Lower lobe of right lung (tissue), 2 donors: Measurements from ENCODE around the gene BPIFB6. TPM values are rescaled to one million over a fixed set of nuclear protein-coding genes. Genes with fewer than 3 reads are reported as not detected.

Source experiments
- ATAC-seq, 2 donors: fragments of 200-7000 bp; cut with Tn5 transposase; one replicate each; pipeline ENCODE4 v1.9.1; 2020 to 2022; ENCODE audit warnings: mild to moderate bottlenecking in 2 of 2, moderate library complexity in 2 of 2
- DNase-seq: peaks from one replicate; pipeline ENCODE4 v3.0.0-alpha.2; 2020
- H3K27ac ChIP-seq: fragments of 200-600 bp; one replicate; pipeline ENCODE4 v1.8.0; 2022
- H3K27me3 ChIP-seq: fragments of 200-600 bp; one replicate; pipeline ENCODE4 v1.8.0; 2022; ENCODE audit warnings: low read depth
- H3K36me3 ChIP-seq: fragments of 200-600 bp; one replicate; pipeline ENCODE4 v1.8.0; 2022; ENCODE audit warnings: mild to moderate bottlenecking
- H3K4me1 ChIP-seq: fragments of 200-600 bp; one replicate; pipeline ENCODE4 v1.8.0; 2022
- H3K4me3 ChIP-seq: fragments of 200-600 bp; one replicate; pipeline ENCODE4 v1.8.0; 2022; ENCODE audit warnings: mild to moderate bottlenecking
- H3K9me3 ChIP-seq: fragments of 200-600 bp; one replicate; pipeline ENCODE4 v1.8.0; 2022
- CTCF ChIP-seq: fragments of 200-600 bp; IDR thresholded peaks from one replicate; pipeline ENCODE4 v1.8.0; 2022; ENCODE audit warnings: antibody characterized with exemption, mild to moderate bottlenecking
- intact Hi-C: fragments of 100-400 bp; cut with DNase I; formaldehyde crosslinking; loops from one replicate; pipeline ENCODE4 v1.11.0; 2022
- total RNA-seq: library from RNA; stranded (reverse); fragmentation: NEBNext Ultra II Directional; extraction: Animal tissue kit (Norgen Biotek cat#: 25700); gene quantifications from one replicate; pipeline ENCODE4 v1.2.1, GENCODE V29; 2021
- donor health status: DM: no; HTN: yes; CAD: no; lungs with severe emphysema.

Gene BPIFB6
- total RNA-seq, 1 donor from 2014 or later: not detected

GRCh38 chr20:33061658-33062028, 30.2 kb downstream of the BPIFB6 start:
- no peaks in the 10 kb centered on the region for H3K9me3 ChIP-seq
- no peaks in the 10 kb centered on the region for H3K27me3 ChIP-seq
- no peak overlapping the region for H3K27ac ChIP-seq
- no peaks in the 10 kb centered on the region for H3K36me3 ChIP-seq
- ATAC-seq (no peak), DNase-seq (no peak)
- no peak for TF ChIP-seq CTCF
- intact Hi-C loops: no loop called here
- no peaks in the 10 kb centered on the region for H3K4me1 ChIP-seq
- no peak overlapping the region for H3K4me3 ChIP-seq

GRCh38 chr20:33062105-33062824, 30.8 kb downstream of the BPIFB6 start:
- no peak for TF ChIP-seq CTCF
- Histone ChIP-seq H3K27ac (no peak overlapping the region), H3K4me1 (no peaks in the 10 kb centered on the region), H3K27me3 (no peaks in the 10 kb centered on the region), H3K36me3 (no peaks in the 10 kb centered on the region), H3K9me3 (no peaks in the 10 kb centered on the region), H3K4me3 (no peak overlapping the region)
- DNase-seq (no peak), ATAC-seq (no peak)
- intact Hi-C loops: no loop called here

- TF ChIP-seq CTCF: no peak
- Histone ChIP-seq H3K4me1 (no peaks in the 10 kb centered on the region), H3K36me3 (no peaks in the 10 kb centered on the region), H3K27me3 (no peaks in the 10 kb centered on the region), H3K4me3 (no peak overlapping the region), H3K9me3 (no peaks in the 10 kb centered on the region), H3K27ac (no peak overlapping the region)
- intact Hi-C loops: no loop called here
- ATAC-seq (no peak), DNase-seq (no peak)
Observed at GRCh38 chr20:33062825-33063149, 31.3 kb downstream of the BPIFB6 start.

GRCh38 chr20:33063271-33063670, 31.8 kb downstream of the BPIFB6 start:
- no peak overlapping the region for H3K27ac ChIP-seq
- no peak overlapping the region for H3K4me3 ChIP-seq
- ATAC-seq: no peak
- H3K27me3 ChIP-seq: no peaks in the 10 kb centered on the region
- intact Hi-C loops: no loop called here
- H3K4me1 ChIP-seq: no peaks in the 10 kb centered on the region
- no peak for DNase-seq
- H3K36me3 ChIP-seq: no peaks in the 10 kb centered on the region
- TF ChIP-seq CTCF: no peak
- H3K9me3 ChIP-seq: no peaks in the 10 kb centered on the region

- Histone ChIP-seq H3K27ac (no peak overlapping the region), H3K27me3 (no peaks in the 10 kb centered on the region), H3K9me3 (no peaks in the 10 kb centered on the region), H3K4me3 (no peak overlapping the region), H3K36me3 (no peaks in the 10 kb centered on the region), H3K4me1 (no peaks in the 10 kb centered on the region)
- DNase-seq (no peak), ATAC-seq (no peak)
- TF ChIP-seq CTCF: no peak
- intact Hi-C loops: no loop called here
Observed at GRCh38 chr20:33064572-33065287, 33.3 kb downstream of the BPIFB6 start.
